AG09319 (cell line): Measurements from ENCODE around the gene TM4SF4.

ENCODE experiments used
- DNase-seq: peaks from one replicate; pipeline ENCODE4 v3.0.0-alpha.2; 2010; ENCODE audit warnings: low read depth; ENCODE audit errors: extremely low read depth
- CTCF ChIP-seq: IDR thresholded peaks from 2 replicates; pipeline ENCODE4 v1.5.1; 2011; ENCODE audit warnings: low read depth, mild to moderate bottlenecking, inconsistent platforms, low read length, moderate library complexity

Gene TM4SF4

GRCh38 chr3:149473357-149474249 lies 894 bp upstream of the TM4SF4 start:
- no peak for DNase-seq
- no peak for TF ChIP-seq CTCF

GRCh38 chr3:149475451-149476060 lies 1.1 kb downstream of the TM4SF4 start:
- TF ChIP-seq CTCF, result no peak
- DNase-seq, result no peak

GRCh38 chr3:149476225-149476624 lies 1.7 kb downstream of the TM4SF4 start:
- no peak for TF ChIP-seq CTCF
- DNase-seq, result no peak

GRCh38 chr3:149479621-149480325 lies 5.3 kb downstream of the TM4SF4 start:
- no peak for TF ChIP-seq CTCF
- DNase-seq, result no peak

GRCh38 chr3:149480326-149481017 lies 6.0 kb downstream of the TM4SF4 start:
- peak; percentile 53 for DNase-seq
- peak; percentile 88 for TF ChIP-seq CTCF

GRCh38 chr3:149481056-149481455 lies 6.6 kb downstream of the TM4SF4 start:
- TF ChIP-seq CTCF, result no peak
- no peak for DNase-seq

GRCh38 chr3:149481491-149481890 lies 7.0 kb downstream of the TM4SF4 start:
- DNase-seq, result no peak
- no peak for TF ChIP-seq CTCF
